GM21825 (cell line): ENCODE data around the gene DDX11.
"Not testable (repeated sequence)": the region's sequence is repeated elsewhere in the genome, so short reads cannot be mapped to it uniquely, and the experiment has no call there.

Experiments
- ATAC-seq: cut with Tn5 transposase; IDR thresholded peaks from one replicate; pipeline ENCODE4 v1.9.1; 2021; ENCODE audit warnings: mild to moderate bottlenecking, moderate library complexity; ENCODE audit not compliant: unreplicated experiment

The DDX11 gene

DNA sequence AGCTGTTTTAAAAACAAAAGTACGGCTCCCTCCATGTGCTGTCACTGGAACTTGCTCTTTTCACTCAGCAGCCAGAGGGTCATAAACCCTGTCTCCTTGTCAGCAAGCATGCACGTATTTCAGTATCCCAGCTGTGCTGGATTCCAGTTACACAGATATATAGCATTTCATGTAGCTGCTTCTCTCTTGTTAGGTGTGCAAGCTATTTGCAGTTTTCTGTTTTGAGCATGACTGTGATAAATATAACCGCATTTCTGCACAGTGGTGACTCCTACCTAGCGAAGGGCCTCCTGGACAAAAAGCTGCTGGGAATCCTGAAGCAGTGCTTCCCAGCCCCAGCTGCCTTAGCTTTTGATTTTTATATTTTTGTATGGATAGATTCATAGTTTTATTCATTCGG is 24.7 kb downstream of the DDX11 start:
- not testable (repeated sequence) for ATAC-seq

DNA sequence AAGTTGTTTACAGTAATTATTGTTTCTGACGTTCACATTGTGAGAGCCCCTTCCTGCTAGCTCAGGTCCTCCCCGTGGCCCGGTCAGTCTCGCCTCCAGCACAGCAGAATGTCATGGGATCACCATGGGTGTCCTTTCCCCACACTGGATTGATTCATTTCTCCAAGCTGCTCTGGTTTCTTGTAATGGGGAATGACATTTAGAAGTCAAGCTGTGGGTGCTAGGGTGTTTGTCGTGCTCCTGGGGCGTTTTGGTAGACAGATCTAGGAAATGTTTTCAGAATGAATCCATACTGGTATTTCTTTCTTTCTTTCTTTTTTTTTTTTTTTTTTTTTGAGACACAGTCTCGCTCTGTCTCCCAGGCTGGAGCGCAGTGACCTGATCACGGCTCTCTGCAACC is 25.1 kb downstream of the DDX11 start:
- ATAC-seq = not testable (repeated sequence)

DNA sequence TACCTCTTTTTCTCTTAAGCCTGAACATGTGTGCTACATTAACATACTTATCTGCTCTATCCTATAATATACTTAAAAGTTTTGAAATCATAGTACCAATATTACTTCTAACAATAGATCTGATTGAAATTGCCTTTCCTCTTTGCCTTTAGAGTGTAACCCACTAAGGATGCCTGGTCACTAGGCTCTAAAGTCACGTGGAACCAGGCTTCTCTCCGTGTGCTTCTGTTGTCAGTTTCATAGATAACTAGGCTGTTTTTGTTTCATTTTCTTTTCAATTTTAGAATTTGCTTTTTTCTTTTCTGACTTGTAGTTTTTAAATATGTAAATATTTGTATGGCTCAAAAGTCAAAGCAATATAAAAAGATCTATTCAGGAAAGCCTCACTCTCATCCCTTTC is 25.8 kb downstream of the DDX11 start:
- not testable (repeated sequence) for ATAC-seq

DNA sequence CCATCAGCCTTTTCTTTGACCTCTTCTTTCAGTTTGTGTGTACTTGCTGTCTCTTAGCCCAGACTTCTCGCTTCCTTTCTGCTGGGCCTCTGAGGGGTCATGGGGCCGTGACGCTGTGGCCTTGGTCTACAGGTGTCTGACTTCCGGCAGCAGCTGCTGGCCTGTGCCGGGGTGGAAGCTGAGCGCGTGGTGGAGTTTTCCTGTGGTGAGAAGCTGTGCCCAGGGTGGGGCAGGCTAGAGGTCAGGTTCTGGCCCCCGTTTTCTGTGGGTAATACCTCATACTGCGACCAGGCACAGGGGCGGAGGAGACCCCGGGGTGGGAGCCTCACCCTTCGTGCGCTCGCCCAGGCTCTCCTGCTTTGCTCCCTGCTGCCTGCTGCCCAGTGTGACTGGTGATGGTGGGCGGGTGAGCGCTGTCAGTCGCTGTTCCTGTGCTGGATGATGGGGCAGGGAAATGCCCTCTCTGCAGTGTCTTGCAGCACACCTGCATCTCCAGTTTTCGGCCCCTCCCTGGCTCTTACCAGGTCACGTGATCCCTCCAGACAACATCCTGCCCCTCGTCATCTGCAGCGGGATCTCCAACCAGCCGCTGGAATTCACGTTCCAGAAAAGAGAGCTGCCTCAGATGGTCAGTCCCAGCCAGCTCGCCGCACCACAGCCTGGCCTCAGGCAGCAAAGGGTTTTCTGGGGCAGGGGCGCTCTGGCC is 27.0 kb downstream of the DDX11 start:
- ATAC-seq = peak; percentile 74

DNA sequence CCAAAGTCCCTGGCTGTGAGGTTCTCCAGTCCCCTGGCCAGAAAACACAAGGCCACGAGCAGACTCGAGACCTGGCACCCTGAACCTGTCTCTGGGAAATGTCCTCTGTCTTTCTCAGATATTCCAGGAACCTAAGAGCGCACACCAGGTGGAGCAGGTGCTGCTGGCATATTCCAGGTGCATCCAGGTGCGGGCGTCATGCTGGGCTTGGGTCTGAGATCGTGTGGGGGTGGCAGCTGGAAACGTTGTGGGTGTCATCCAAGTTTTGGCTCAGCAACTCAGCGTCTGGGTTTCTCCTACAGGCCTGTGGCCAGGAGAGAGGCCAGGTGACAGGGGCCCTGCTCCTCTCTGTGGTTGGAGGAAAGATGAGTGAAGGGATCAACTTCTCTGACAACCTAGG is 28.5 kb downstream of the DDX11 start:
- ATAC-seq = not testable (repeated sequence)

DNA sequence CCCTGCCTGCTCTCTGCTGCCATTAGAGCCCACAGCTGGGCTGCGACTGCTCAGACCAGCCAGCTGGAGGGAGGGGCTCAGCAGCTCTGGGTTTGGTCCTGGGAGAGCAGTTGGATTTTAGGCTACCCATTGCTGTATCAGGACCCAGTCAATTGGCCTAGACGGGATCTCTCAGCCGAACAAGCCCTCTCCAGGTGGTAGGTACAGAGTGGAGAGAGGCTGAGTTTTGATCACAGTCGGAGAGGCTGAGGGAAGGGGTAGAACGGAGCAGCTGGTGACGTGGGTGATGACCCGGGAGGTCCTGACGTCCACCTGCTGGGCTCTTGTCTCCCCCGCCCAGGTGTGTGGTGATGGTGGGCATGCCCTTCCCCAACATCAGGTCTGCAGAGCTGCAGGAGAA is 28.9 kb downstream of the DDX11 start:
- not testable (repeated sequence) for ATAC-seq

DNA sequence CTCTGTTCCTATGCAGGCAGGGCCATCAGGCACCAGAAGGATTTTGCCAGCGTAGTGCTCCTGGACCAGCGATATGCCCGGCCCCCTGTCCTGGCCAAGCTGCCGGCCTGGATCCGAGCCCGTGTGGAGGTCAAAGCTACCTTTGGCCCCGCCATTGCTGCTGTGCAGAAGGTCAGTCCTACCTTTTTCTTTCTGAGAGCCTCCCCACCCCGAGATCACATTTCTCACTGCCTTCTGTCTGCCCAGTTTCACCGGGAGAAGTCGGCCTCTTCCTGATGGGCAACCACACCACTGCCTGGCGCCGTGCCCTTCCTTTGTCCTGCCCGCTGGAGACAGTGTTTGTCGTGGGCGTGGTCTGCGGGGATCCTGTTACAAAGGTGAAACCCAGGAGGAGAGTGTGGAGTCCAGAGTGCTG is 29.9 kb downstream of the DDX11 start:
- not testable (repeated sequence) for ATAC-seq

DNA sequence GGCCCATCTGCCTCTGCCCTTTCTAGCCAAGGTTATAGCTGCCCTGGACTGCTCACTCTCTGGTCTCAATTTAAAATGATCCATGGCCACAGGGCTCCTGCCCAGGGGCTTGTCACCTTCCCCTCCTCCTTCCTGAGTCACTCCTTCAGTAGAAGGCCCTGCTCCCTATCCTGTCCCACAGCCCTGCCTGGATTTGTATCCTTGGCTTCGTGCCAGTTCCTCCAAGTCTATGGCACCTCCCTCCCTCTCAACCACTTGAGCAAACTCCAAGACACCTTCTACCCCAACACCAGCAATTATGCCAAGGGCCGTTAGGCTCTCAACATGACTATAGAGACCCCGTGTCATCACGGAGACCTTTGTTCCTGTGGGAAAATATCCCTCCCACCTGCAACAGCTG is 30.6 kb downstream of the DDX11 start:
- not testable (repeated sequence) for ATAC-seq

DNA sequence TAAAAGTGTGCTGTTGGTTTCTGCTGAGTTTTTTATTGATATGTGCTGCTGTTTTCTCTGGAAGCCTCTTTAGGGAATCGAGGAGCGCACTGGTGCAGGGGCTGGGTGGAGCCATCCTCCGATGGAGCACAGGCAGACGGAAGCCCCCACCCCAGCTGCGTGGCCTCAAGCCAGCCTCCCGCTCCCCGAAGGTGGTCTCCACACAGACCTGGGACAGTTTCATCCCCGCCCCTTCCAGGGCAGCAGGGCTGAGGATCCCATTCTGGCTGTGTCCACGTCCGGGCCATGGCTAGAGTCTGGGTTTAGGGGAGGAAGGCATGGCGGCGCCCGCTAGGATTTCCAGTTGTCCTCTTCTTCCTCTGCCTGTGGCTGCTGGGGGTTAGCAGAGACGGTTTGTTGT is 31.1 kb downstream of the DDX11 start:
- not testable (repeated sequence) for ATAC-seq

DNA sequence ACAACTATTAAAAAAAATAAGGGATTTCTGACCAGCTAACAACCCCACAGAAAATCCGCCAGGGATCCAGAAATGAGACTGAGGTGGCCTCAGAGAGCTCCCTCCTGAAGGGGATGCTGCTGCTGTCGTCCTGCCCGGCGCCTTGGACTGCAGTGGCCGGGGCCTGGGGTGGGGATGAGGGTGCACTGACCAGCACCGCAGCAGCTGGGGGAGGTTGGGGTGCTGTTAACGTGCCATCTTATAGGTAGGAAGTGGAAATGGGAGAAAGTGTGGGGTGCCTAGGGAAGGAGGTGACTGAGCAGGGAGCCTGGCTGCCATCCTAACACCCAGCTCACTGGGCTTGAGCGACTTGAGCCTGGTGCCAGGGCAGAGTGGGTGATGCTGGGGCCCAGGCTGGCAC is 32.0 kb downstream of the DDX11 start:
- no peak for ATAC-seq

DNA sequence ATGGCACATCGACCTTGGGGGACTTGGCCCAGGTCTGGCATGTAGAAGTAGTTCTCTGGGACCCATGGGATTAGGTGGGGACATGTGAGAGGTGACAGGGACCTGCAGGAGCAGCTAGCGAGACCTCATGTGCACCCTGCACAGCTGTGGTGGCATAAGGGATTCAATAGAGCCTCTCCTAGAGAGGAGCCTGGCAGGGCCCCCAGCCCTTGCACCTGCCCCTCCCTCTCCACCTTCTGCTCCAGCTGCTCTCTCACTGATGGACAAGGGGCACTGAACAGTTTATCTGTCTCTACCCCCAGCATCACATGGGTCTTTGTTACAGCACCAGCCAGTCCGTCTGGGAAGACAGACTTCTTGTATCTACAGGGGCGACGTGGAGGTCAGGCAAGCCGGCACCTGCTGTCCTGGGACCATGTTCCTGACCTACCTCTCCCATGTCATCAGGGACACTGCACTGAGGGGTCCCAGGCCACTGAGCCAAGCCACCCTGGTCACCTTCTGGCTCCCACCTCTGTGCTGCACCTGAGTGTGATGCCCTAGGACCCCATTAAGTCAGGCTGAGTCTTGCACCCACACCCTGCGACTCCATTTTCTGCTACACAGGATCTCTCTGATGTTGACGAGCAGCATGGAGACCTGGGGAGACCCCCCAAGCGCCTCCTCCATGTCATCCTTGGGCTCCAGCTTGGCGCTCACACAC is 32.6 kb downstream of the DDX11 start:
- no peak for ATAC-seq

DNA sequence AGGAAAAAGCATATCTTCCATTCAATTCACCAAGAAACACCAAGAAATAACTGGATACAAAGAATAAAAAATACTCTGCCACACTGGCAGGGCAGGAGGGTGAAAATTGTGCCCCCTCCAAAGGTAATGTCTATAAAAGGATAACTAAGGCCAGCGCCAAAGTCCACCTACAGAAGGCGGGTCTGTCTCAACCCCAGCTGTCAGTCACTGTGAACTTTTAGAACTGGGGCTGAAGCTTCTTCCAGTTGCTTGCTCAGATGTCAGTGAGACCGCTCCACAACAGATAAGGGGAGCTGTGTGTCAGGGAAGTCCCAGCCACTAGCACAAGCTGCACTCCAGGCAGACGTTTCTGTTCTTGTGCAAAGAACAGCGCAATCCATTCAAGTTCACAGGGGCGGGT is 36.1 kb downstream of the DDX11 start:
- not testable (repeated sequence) for ATAC-seq

DNA sequence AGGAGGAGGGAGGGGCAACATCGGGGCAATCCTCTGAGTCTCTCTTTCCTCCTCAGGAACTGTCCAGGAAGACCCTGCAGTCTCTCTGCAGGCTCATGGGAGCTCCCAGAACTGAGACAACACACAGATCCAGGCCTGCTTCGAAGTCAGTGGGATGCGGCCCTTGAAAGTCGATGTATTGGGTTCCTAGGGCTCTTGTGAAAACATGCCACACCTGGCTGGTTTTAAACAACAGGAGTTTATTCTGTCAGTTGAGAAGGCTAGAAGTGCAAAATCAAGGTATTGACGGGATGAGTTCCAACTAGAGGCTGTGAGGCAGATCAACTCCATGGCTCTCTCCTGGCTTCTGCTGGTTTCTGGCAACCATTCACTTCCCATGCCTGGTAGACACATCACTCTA is 36.6 kb downstream of the DDX11 start:
- ATAC-seq = not testable (repeated sequence)

DNA sequence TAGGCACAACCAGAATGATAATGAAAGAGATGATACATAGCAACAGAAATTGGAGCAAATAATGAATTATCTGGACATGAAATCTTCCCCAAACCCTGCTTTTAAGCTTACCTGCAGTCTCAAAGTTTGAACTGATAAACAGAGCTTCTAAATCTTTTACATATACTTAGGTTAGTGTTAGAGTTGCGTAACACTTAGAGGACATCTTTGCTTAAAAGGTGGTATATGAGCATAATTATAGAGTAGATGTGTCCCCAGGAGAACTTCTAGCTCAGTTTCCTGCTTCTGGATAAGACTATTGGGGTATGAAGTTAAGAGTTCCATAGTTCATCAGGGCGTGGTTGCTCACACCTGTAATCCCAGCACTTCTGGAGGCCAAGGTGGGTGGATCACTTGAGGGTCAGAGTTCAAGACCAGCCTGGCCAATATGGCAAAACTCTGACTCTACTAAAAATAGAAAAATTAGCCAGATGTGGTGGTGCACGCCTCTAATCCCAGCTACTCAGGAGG is 41.5 kb downstream of the DDX11 start:
- ATAC-seq = not testable (repeated sequence)

DNA sequence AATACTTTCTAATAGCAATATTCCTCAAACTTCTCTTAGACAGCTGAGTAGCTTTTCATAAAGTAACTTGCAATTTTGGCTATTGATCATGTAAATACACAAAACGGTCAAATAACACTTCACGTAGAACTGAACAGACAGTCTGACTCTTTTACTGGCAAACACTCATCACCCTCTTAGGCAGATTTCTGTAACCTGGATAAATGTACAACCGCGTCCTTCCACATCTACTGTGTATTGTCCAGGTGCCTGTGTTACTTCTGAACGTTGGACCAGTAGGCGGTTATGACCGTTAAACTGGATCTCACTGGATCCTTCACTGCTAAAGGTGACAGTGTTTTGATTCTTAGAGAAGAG is 43.2 kb downstream of the DDX11 start:
- not testable (repeated sequence) for ATAC-seq

DNA sequence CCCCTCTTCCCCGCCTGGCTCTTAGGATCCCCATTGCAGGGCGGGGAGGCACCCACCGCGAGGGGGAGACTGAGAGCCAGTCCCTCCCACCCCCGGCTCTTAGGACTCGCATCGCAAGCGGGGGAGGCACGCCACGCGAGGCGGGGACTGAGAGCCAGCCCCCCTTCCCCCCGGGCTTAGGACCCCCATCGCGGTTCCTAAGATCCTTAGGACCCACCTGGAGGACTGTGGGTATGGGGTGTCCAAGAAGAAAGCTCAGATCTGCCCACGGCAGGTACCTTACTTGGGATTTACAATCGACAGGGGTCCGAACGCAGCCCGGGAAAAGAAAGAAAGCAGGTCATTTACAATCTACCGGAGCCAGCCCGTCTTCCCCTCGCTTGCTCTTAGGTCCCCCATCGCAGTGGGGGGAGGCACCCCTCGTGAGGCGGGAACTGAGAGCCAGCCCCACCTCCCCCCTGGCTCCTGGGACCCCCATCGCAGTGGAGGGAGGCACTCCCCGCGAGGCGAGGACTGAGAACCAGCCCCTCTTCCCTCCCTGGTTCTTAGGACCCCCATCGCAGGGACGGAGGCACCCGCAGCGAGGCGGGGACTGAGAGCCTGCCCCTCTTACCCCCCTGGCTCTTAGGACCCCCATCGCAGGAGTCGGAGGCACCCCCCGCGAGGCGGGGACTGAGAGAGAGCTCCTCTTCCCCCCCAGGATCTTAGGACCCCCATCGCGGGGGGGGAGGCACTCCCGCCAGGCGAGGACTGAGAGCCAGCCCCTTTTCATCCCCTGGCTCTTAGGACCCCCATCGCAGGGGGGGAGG is 43.7 kb downstream of the DDX11 start:
- peak; percentile 71 for ATAC-seq

DNA sequence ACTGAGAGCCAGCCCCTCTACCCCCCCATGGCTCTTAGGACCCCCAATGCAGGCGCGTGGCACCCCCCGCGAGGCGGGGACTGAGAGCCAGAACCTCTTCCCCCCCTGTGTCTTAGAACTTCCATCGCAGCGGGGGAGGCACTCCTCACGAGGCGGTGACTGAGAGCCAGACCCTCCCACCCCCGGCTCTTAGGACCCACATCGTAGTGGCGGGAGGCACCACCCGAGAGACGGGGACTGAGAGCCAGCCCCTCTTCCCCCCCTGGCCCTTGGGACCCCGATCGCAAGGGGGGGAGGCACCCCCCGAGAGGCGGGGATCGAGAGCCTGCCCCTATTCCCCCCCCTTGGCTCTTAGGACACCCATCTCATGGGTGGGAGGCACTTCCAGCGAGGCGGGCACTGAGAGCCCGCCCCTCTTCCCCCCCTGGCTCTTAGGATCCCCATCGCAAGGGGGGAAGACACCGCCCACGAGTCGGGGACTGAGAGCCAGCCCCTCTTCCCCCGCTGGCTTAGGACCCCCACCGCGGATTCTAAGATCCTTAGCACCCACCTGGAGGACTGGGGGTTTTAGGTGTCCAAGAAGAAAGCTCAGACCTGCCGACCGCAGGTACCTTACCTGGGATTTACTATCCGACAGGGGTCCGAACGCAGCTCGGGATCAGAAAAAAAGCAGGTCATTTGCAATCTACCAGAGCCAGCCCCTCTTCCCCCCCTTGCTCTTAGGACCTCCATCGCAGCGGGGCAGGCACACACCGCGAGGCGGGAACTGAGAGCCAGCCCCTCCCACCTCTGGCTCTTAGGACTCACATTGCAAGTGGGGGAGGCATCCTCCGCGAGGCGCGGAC is 44.9 kb downstream of the DDX11 start:
- ATAC-seq = no peak

DNA sequence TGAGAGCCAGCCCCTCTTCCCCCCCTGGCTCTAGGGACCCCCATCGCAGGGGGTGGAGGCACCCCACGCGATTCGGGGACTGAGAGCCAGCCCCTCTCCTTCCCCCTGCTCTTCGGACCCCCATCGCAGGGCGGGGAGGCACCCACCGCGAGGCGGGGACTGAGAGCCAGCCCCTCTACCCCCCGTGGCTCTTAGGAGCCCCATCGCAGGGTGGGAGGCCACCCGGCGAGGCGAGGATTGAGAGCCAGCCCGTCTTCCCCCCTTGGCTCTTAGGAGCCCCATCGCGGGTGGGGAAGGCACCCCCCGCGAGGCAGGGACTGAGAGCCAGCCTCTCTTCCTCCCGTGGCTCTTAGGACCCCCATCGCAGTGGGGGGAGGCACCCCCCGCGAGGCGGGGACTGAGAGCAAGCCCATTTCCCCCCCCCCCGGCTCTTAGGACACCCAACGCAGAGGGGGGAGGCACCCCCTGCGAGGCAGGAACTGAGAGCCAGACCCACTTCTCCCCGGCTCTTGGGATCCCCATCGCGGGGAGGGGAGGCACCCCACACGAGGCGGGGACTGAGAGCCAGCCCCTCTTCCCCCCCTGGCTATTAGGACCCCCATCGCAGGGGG is 45.6 kb downstream of the DDX11 start:
- ATAC-seq = no peak

DNA sequence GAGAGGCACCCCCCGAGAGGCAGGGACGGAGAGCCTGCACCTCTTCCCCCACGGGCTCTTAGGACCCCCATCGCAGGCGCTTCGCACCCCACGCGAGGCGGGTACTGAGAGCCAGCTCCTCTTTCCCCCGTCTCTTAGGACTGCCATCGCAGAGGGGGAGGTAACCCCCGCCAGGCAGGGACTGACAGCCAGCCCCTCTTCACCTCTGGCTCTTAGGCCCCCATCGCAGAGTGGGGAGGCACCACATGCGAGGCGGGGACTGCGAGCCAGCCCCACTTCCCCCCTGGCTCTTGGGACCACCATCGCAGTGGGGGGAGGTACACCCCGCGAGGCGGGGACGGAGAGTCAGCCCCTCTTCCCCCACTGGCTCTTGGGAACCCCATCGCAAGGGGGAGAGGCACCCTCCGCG is 46.1 kb downstream of the DDX11 start:
- ATAC-seq = no peak

DNA sequence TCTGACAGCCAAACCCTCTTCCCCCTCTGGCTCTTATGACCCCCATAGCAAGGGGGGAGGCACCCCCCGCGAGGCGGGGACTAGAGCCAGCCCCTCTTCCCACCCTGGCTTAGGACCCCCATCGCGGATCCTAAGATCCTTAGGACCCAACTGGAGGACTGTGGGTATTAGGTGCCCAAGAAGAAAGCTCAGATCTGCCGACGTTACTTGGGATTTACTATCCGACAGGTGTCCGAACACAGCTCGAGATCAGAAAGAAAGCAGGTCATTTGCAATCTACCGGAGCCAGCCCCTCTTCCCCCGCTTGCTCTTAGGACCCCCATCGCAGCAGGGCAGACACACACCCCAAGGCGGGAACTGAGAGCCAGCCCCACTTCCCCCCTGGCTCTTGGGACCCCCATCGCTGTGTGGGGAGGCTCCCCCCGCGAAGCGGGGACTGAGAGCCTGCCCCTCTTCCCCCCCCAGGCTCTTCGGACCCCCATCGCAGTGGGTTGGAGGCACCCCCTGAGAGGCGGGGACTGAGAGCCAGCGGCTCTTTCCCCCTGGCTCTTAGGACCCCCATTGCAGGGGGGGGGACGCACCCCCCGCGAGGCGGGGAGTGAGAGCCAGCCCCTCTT is 46.8 kb downstream of the DDX11 start:
- no peak for ATAC-seq
